GM12801 (cell line): ENCODE results near the gene ZNF610.

Experiments used
- CTCF ChIP-seq: IDR thresholded peaks from one replicate; pipeline ENCODE4 v1.5.1; 2011; ENCODE audit warnings: control low read depth; ENCODE audit not compliant: insufficient read length; ENCODE audit errors: extremely low read depth

ZNF610 gene

GRCh38 chr19:52369559-52370340, 33.7 kb downstream of the ZNF610 start, which contains the start of gene ZNF880:
Gene ZNF880, plus strand, starts transcription at chr19:52369923. Its CDS starts 43 bp downstream, at chr19:52369966.
- TF ChIP-seq CTCF = no peak

GRCh38 chr19:52370341-52370710, 34.3 kb downstream of the ZNF610 start:
- TF ChIP-seq CTCF = no peak

- no peak for TF ChIP-seq CTCF
These were observed 55.1 kb downstream of the ZNF610 start for GRCh38 chr19:52391135-52391534.

GRCh38 chr19:52397310-52398080, 61.5 kb downstream of the ZNF610 start, which contains the start of gene ZNF528:
Gene ZNF528, plus strand, starts transcription at chr19:52397849. Its CDS starts 4,165 bp downstream, at chr19:52402014.
- no peak for TF ChIP-seq CTCF

GRCh38 chr19:52398081-52398441, 62.0 kb downstream of the ZNF610 start:
- no peak for TF ChIP-seq CTCF

GRCh38 chr19:52410276-52410675, 74.2 kb downstream of the ZNF610 start:
- no peak for TF ChIP-seq CTCF

- TF ChIP-seq CTCF = no peak
These were observed 79.7 kb downstream of the ZNF610 start for GRCh38 chr19:52415711-52416110.
